PC-9 (cell line): ENCODE measurements around the gene DMC1. TPM values are rescaled to one million over a fixed set of nuclear protein-coding genes. Genes with fewer than 3 reads are reported as not detected.

Experiments used
- BruUV-seq: library from RNA; stranded (reverse); fragments of 400-500 nt; replicated peaks from 2 replicates; lab custom pipeline; 2021; lab: Mats Ljungman, UMichigan
- CTCF ChIA-PET: fragments of 300-600 bp; sonication (Branson Sonifier 250); formaldehyde crosslinking; loops from one replicate; lab custom pipeline; 2022; ENCODE audit warnings: antibody characterized with exemption; lab: Charles Lee
- POLR2A ChIA-PET: fragments of 300-600 bp; sonication (Branson Sonifier 250); formaldehyde crosslinking; loops from one replicate; lab custom pipeline; 2022; ENCODE audit warnings: antibody characterized with exemption; ENCODE audit not compliant: unreplicated experiment; lab: Charles Lee
- DNase-seq, 2 experiments: peaks; one replicate each; pipeline versions ENCODE4 v3.0.0 to v3.0.0-alpha.2; 2015 to 2022; ENCODE audit warnings: mixed read lengths in 1 of 2
- H2AFZ ChIP-seq: fragments of 200-600 bp; sonication (generic); 2 replicates; pipeline ENCODE4 v1.8.1; 2017; ENCODE audit warnings: antibody characterized with exemption
- H3F3A ChIP-seq: fragments of 200-600 bp; sonication (generic); 2 replicates; pipeline ENCODE4 v1.8.1; 2017; ENCODE audit warnings: antibody characterized with exemption, mild to moderate bottlenecking, low read depth; ENCODE audit not compliant: insufficient read depth
- H3K27ac ChIP-seq: fragments of 200-600 bp; sonication (generic); 2 replicates; pipeline ENCODE4 v1.6.1; 2016; ENCODE audit warnings: mixed run types
- H3K27me3 ChIP-seq: fragments of 200-600 bp; sonication (generic); 2 replicates; pipeline ENCODE4 v1.6.1; 2016; ENCODE audit warnings: low read depth, mixed run types; ENCODE audit not compliant: insufficient read depth
- H3K36me3 ChIP-seq: fragments of 200-600 bp; sonication (generic); 2 replicates; pipeline ENCODE4 v1.6.1; 2016; ENCODE audit warnings: low read depth, mixed run types
- H3K4me1 ChIP-seq: fragments of 200-600 bp; sonication (generic); replicated peaks from 2 replicates; pipeline ENCODE4 v1.6.1; 2016; ENCODE audit warnings: mixed run types; ENCODE audit not compliant: insufficient read depth
- H3K4me2 ChIP-seq: fragments of 200-600 bp; sonication (generic); 2 replicates; pipeline ENCODE4 v1.6.1; 2017; ENCODE audit warnings: mixed run types
- H3K4me3 ChIP-seq: fragments of 200-600 bp; sonication (generic); 2 replicates; pipeline ENCODE4 v1.6.1; 2016; ENCODE audit warnings: mixed run types
- H3K79me2 ChIP-seq: fragments of 200-600 bp; sonication (generic); 2 replicates; pipeline ENCODE4 v1.6.1; 2017; ENCODE audit warnings: low read depth, mixed run types
- H3K9me2 ChIP-seq: fragments of 200-600 bp; sonication (generic); 2 replicates; pipeline ENCODE4 v1.8.1; 2017; ENCODE audit warnings: mild to moderate bottlenecking; ENCODE audit not compliant: insufficient read depth
- H3K9me3 ChIP-seq: fragments of 200-600 bp; sonication (generic); 2 replicates; pipeline ENCODE4 v1.8.1; 2016; ENCODE audit warnings: low read depth; ENCODE audit not compliant: insufficient read depth
- H4K20me1 ChIP-seq: fragments of 200-600 bp; sonication (generic); 2 replicates; pipeline ENCODE4 v1.8.1; 2017; ENCODE audit not compliant: insufficient read depth
- CTCF ChIP-seq: fragments of 200-600 bp; sonication (generic); conservative IDR thresholded peaks from 2 replicates; pipeline ENCODE4 v1.6.1; 2017; ENCODE audit warnings: mixed run types, antibody characterized with exemption, mild to moderate bottlenecking, moderate library complexity
- EZH2 ChIP-seq: fragments of 200-600 bp; sonication (generic); IDR thresholded peaks from 2 replicates; pipeline ENCODE4 v1.8.0; 2017; ENCODE audit warnings: antibody characterized with exemption, low read depth
- intact Hi-C: fragments of 100-400 bp; cut with micrococcal nuclease; formaldehyde crosslinking; loops from one replicate; pipeline ENCODE4 v1.10.0; 2022; ENCODE audit not compliant: unreplicated experiment
- total RNA-seq: library from RNA; stranded (reverse); gene quantifications from 2 replicates; pipeline ENCODE4 v1.2.3, GENCODE V29; 2021

DMC1 gene
- total RNA-seq, 1 experiment from 2014 or later, result 5.6 TPM

GRCh38 chr22:38501797-38502672 is 67.9 kb downstream of the DMC1 start:
- BruUV-seq, result no TSS peak
- peak overlapping the region; percentile 99; the same call in 1 of the 2 replicates for H3K4me3 ChIP-seq
- POLR2A ChIA-PET, result interaction anchor here (0.7 kb wide), 2 partner anchors 25 to 121 kb away, joined by 3 to 4 read pairs; no protein-coding TSS in a partner anchor
- H2AFZ ChIP-seq, result no peak overlapping the region
- H3K9me3 ChIP-seq, result no peaks in the 10 kb centered on the region
- CTCF ChIA-PET, result no interaction called here
- DNase-seq, result peak in 1 of 2 experiments; percentile 25
- TF ChIP-seq CTCF, result no peak
- no peak for TF ChIP-seq EZH2
- peaks cover 77% of the 10 kb centered on the region for H3K36me3 ChIP-seq
- intact Hi-C loops, result loop anchor here (10.0 kb wide), 3 partner anchors 153 to 447 kb away; partner anchors contain the start of genes CBY1, FAM227A, GTPBP1 and JOSD1
- H4K20me1 ChIP-seq, result peaks cover 83% of the 10 kb centered on the region
- no peaks in the 10 kb centered on the region for H3K9me2 ChIP-seq
- peak overlapping the region; percentile 97 for H3K4me2 ChIP-seq
- peaks cover 89% of the 10 kb centered on the region for H3K79me2 ChIP-seq
- H3K27me3 ChIP-seq, result no peaks in the 10 kb centered on the region
- H3K27ac ChIP-seq, result peak overlapping the region; percentile 4
- H3F3A ChIP-seq, result peaks cover 55% of the 10 kb centered on the region
- peaks cover 28% of the 10 kb centered on the region for H3K4me1 ChIP-seq

GRCh38 chr22:38497869-38498268 is 72.1 kb downstream of the DMC1 start:
- POLR2A ChIA-PET, result interaction anchor here (0.7 kb wide), 1 partner anchor 27 kb away, joined by 5 read pairs; no protein-coding TSS in a partner anchor
- H3K27ac ChIP-seq, result no peak overlapping the region
- H3K4me3 ChIP-seq, result no peak overlapping the region
- peak in 1 of 2 experiments; percentile 17 for DNase-seq
- intact Hi-C loops, result no loop called here
- H4K20me1 ChIP-seq, result peaks cover 99% of the 10 kb centered on the region
- no peak overlapping the region for H2AFZ ChIP-seq
- no peak overlapping the region for H3K4me2 ChIP-seq
- no TSS peak for BruUV-seq
- TF ChIP-seq EZH2 (no peak), CTCF (no peak)
- H3K9me3 ChIP-seq, result no peaks in the 10 kb centered on the region
- peaks cover 94% of the 10 kb centered on the region for H3K36me3 ChIP-seq
- H3K79me2 ChIP-seq, result peaks cover 89% of the 10 kb centered on the region
- peaks cover 89% of the 10 kb centered on the region for H3F3A ChIP-seq
- CTCF ChIA-PET, result interaction anchor here (0.6 kb wide), 1 partner anchor 12 kb away, joined by 5 read pairs; no protein-coding TSS in a partner anchor
- H3K4me1 ChIP-seq, result peaks cover 8% of the 10 kb centered on the region
- no peaks in the 10 kb centered on the region for H3K27me3 ChIP-seq
- no peaks in the 10 kb centered on the region for H3K9me2 ChIP-seq

GRCh38 chr22:38494939-38495338 is 75.0 kb downstream of the DMC1 start:
- peaks cover 65% of the 10 kb centered on the region for H3K79me2 ChIP-seq
- H3K36me3 ChIP-seq, result peaks cover 97% of the 10 kb centered on the region
- CTCF ChIA-PET, result no interaction called here
- H3K4me2 ChIP-seq, result no peak overlapping the region
- peak in 1 of 2 experiments; percentile 15 for DNase-seq
- no TSS peak for BruUV-seq
- no peaks in the 10 kb centered on the region for H3K9me3 ChIP-seq
- no peak overlapping the region for H2AFZ ChIP-seq
- no peak for TF ChIP-seq EZH2
- TF ChIP-seq CTCF, result no peak
- no peak overlapping the region for H3K4me3 ChIP-seq
- no peaks in the 10 kb centered on the region for H3K27me3 ChIP-seq
- no peaks in the 10 kb centered on the region for H3K9me2 ChIP-seq
- intact Hi-C loops, result no loop called here
- H4K20me1 ChIP-seq, result peaks cover 87% of the 10 kb centered on the region
- H3F3A ChIP-seq, result peaks cover 94% of the 10 kb centered on the region
- H3K27ac ChIP-seq, result no peak overlapping the region
- POLR2A ChIA-PET, result interaction anchor here (0.7 kb wide), 1 partner anchor 75 kb away, joined by 3 read pairs; no protein-coding TSS in a partner anchor
- H3K4me1 ChIP-seq, result no peaks in the 10 kb centered on the region
